Measurements from ENCODE around the gene LBHD2.
A peak's percentile ranks its signal among the peaks of the same experiment; 100 is the strongest.
"Not testable (repeated sequence)": the region's sequence is repeated elsewhere in the genome, so short reads cannot be mapped to it uniquely, and the experiment has no call there.

The LBHD2 gene

DNA sequence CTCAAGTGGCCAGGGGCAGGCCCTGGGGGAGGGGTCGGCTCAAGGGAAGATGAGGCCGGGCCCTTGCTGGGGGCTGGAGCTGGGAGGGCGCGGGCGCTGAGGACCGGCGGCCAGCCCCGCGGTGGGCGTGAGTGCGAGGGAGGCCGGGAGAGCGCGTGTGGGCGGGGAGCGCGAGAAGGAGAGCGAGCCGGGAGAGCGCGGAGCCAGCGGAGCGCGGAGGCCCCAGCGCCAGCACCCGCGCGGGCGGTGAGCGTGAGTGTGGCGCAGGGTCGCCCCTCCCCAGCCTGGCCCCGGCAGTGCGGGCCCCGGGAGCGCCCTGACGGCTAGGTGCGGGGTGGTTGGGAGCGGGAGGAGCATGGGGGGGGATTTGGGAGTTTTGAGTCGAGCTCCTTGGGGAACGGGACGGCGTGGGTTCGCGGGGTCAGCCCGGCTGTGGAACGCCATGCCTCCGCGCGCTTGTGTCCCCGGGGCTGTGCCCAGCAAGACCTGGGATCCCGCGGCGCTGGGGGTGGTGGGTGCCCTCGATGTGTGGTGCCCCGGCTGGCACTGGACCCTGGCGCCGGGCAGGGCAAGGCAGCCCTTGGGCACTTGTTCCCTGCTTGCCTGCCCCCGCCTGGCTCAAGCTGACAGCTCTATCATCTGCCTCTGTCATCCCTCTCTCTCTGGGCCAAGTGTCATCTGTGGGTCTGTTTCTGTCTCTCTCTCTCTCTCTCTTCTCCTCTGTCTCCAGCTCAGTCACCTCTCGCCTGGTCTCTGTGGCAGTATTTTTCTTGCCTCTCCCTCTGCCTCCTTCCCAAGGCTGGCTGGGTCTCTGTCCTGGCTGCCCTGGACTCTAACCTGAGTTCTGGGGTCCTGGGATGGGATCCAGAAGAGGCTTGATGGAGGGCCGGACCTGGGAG lies at the start of gene LBHD2:
TSS of gene LBHD2 (plus strand) at position 190 of the 899 bp plus-strand sequence. CDS start 1,803 bp downstream, outside the sequence.
- no peak for DNase-seq
- TF ChIP-seq GATA1 (IDR thresholded peaks at IDR 0.05; ENCODE audit: low read depth, low read length), result no peak
- TF ChIP-seq POLR2A (IDR thresholded peaks at IDR 0.05; ENCODE audit: low read length), result no peak

DNA sequence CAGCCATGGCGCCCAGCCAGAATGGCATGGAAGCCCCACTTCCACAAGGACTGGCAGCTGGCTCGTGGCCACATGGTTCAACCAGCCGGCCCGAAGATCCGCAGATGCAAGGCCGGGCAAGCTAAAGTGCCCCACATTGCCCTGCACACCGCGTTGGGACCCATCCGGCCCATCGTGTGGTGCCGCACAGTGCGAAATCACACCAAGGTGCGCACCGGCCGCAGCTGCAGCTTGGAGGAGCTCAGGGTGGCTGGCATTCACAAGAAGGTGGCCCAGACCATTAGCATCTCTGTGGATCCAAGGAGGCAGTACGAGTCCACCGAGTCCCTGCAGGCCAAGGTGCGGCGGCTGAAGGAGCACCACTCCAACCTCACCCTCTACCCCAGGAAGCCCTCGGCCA lies 42.5 kb upstream of the LBHD2 start:
- DNase-seq, result no peak

DNA sequence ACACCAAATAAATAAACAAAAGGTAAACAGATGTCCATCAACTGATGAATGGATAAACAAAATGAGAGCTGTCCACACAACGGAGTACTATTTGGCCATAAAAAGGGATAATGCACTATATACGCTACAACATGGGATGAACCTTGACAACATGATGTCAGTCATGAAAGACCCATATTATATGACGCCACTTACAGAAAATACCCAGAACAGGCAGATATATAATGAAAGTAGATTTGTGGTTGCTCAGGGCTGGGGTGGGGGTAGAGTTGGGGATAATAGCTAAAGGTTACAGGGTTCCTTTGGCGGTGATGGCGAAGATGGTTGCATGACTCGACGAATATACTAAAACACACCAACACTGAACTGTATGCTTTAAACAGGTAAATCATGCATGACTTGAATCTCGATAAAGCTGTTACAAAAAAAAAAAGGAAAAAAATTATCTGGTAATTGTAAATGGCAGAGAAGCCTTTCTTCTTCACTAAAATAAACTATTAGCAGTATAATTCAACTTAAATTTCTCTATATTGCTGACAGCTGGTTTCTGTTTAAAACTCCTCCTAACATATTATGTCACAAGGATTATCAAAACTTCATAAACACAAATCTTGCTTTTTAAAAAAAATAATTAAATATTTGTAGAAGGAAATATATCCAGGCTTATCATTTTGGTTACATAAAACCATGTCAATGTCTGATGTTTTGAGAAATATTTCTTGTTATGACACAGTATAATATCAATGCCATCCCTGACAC lies 40.6 kb upstream of the LBHD2 start:
- no peak for DNase-seq
- no peak for TF ChIP-seq POLR2A (IDR thresholded peaks at IDR 0.05; ENCODE audit: low read length)
- TF ChIP-seq GATA1 (IDR thresholded peaks at IDR 0.05; ENCODE audit: low read depth, low read length), result no peak

More for the DNA sequence above, 42.5 kb upstream of the LBHD2 start:
- TF ChIP-seq POLR2A (IDR thresholded peaks at IDR 0.05; ENCODE audit: low read length) (no peak), GATA1 (IDR thresholded peaks at IDR 0.05; ENCODE audit: low read depth, low read length) (no peak)

DNA sequence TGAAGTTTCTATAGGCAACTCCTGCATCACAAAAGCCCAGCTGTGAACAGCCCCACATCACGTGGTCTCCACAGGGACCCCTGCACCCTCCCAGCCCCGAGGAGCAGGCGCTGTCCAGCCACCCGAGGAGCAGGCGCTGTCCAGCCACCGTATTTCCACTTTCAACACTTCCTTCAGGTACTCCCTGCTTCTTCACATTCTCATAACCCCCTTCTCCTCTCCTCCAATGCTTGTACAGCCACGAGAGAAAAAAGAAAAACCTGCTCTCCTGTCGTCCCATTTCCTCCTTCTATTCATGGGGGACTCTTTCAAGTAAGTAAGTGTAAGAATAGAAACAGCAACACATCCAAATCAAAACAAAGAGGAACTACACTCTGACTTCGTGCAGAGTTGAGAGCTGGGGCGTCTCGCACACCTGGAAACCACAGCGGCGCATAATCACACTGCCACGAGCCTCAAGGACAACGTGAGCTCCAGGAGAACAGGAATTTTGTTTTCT lies 38.6 kb upstream of the LBHD2 start:
- no peak for DNase-seq
- no peak for TF ChIP-seq GATA1 (IDR thresholded peaks at IDR 0.05; ENCODE audit: low read depth, low read length)
- no peak for TF ChIP-seq POLR2A (IDR thresholded peaks at IDR 0.05; ENCODE audit: low read length)

DNA sequence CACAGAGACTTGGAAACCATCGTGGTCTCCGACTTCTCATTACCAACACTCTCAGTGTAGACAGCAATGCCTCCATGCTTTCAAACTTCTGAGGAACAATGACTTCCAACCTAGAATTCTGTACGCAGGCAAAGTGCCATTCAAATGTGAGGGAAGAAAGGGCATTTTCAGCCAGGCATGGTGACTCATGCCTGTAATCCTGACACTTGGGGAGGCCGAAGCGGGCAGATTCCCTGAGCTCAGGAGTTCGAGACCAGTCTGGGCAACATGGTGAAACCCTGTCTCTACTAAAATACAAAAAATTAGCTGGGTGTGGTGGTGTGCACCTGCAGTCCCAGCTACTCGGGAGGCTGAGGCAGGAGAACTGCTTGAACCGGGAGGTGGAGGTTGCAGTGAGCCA lies 36.6 kb upstream of the LBHD2 start:
- not testable (repeated sequence) for DNase-seq

DNA sequence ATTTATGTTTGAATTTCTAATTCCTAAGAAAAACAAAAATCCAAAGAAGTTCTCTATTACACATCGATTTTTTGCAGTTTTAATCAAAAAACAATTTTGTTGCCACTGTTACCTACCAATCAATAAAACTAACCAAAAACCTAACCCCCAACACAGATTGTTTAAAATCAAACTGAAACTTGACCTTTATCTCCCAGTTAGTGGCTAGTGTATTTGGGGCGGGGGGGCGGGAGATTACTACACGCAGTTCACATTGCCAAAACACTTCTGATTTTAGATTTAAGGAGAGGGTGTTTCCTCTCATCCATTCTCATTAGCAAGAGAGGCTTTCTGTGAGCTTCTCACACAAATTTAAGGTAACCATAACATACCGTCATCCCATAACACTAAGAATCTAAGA lies 33.1 kb upstream of the LBHD2 start:
- no peak for DNase-seq
- TF ChIP-seq POLR2A (IDR thresholded peaks at IDR 0.05; ENCODE audit: low read length) (no peak), GATA1 (IDR thresholded peaks at IDR 0.05; ENCODE audit: low read depth, low read length) (no peak)

GRCh38 chr14:103052407-103052806 lies 31.6 kb upstream of the LBHD2 start:
- DNase-seq, result no peak
- TF ChIP-seq GATA1 (IDR thresholded peaks at IDR 0.05; ENCODE audit: low read depth, low read length) (no peak), POLR2A (IDR thresholded peaks at IDR 0.05; ENCODE audit: low read length) (no peak)

GRCh38 chr14:103055695-103056094 lies 28.3 kb upstream of the LBHD2 start:
- DNase-seq, result no peak

DNA sequence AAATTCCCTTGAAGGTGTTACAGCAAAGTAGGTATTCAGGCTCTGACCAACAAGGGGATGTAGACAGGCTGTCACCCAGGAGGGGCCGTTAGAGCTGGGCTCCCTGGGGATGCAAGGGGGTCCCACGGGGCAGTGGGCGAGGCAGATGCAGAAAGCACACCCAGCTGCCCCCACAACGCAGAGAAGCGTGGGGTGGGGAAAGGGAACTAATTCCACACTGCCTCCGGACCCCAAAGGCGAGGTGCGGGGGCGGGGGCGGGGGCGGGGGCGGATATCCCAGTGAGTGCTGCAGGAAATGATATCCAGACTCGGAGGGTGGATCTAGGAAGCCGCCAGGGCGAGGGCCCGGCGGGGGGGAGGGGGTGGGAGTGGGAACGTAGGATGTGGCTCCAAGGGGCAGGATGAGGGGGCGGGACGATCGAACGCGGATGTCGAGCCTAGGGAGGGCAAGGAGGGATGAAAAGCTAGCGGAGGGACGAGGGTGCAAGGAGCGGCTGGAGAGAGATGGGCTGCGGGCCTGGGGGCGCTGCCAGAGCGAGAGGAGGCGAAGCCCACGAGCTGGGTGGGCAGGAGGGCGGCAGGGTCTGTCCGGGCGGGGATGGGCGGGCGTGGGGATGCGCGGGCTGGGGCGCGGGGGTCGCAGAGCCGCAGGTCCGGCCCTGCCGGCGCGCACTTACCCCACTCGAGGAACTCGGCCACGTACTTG lies 27.5 kb upstream of the LBHD2 start:
- no peak for DNase-seq
- no peak for TF ChIP-seq POLR2A (IDR thresholded peaks at IDR 0.05; ENCODE audit: low read length)
- TF ChIP-seq GATA1 (IDR thresholded peaks at IDR 0.05; ENCODE audit: low read depth, low read length), result no peak

More at GRCh38 chr14:103055695-103056094, 28.3 kb upstream of the LBHD2 start:
- TF ChIP-seq GATA1 (IDR thresholded peaks at IDR 0.05; ENCODE audit: low read depth, low read length), result no peak
- TF ChIP-seq POLR2A (IDR thresholded peaks at IDR 0.05; ENCODE audit: low read length), result no peak

- TF ChIP-seq POLR2A (IDR thresholded peaks at IDR 0.05; ENCODE audit: low read length) (no peak), GATA1 (IDR thresholded peaks at IDR 0.05; ENCODE audit: low read depth, low read length) (no peak)
- no peak for DNase-seq
Measured at GRCh38 chr14:103057028-103057371, 27.0 kb upstream of the LBHD2 start.

DNA sequence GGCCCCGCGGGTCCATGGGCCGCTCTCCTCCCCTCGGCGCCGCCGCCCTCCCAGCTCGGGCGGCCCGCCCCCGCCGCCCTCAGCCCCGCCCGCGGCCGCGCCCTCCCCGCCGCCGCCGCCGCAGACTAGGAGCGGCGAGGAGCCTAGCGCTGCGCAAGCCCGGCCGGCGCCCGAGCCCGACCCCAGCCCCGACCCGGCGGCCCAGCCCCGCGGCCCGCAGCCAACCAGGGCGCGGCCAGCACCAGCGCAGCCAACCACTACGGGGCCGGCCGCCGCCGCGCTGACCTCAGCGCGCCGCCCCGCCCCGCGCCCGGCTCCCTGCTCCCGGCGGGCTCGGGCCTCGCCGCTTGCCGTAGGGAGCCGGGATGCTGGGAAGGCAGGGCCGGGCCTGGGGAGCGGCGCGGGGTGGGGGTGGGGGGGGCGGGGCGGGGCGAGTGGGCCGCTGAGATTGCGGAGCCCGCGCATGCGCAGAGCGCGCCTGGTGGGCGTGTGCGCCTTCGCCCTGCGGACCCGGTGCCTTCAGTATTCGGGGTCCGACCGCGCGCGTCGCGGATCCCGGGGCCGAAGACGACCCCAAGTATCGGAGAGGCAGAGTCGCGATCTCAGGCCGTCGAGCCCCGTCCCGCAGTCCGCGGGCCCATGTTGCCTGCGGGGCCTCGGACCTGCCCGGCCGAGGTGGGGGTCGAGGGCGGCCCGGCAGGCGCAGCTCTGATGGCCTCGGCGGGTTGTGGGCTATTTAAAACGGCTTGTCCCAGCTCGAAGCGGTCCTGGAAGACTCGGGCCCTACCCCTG lies 26.4 kb upstream of the LBHD2 start, which contains the start of gene CDC42BPB:
TSS of gene CDC42BPB (minus strand) at position 178 of the 792 bp plus-strand sequence. CDS start 376 bp downstream, outside the sequence.
- peak; percentile 72 to 75 for DNase-seq
- TF ChIP-seq GATA1 (IDR thresholded peaks at IDR 0.05; ENCODE audit: low read depth, low read length), result no peak

GRCh38 chr14:103058164-103059055 lies 25.6 kb upstream of the LBHD2 start:
- DNase-seq, result no peak
- no peak for TF ChIP-seq GATA1 (IDR thresholded peaks at IDR 0.05; ENCODE audit: low read depth, low read length)
- TF ChIP-seq POLR2A (IDR thresholded peaks at IDR 0.05; ENCODE audit: low read length), result no peak

Data from erythroblast (primary cell).